GM12878 (cell line): ENCODE results near the gene MAPK8IP1. TPM values are rescaled to one million over a fixed set of nuclear protein-coding genes. Genes with fewer than 3 reads are reported as not detected.

Source experiments
- ATAC-seq: fragments of 200-7000 bp; cut with Tn5 transposase; 3 replicates; pipeline ENCODE4 v1.9.1; 2020; ENCODE audit warnings: mild to moderate bottlenecking, moderate library complexity
- BruUV-seq: library from RNA; stranded (reverse); fragments of 400-500 nt; replicated peaks from 2 replicates; lab custom pipeline; 2021; lab: Mats Ljungman, UMichigan
- CTCF ChIA-PET: fragments of 300-600 bp; sonication (Branson Sonifier 250); formaldehyde crosslinking; extraction: SDS; loops from one replicate; lab custom pipeline; 2021; ENCODE audit warnings: inconsistent platforms; lab: Yijun Ruan, JAX
- POLR2A ChIA-PET: fragments of 350-600 bp; formaldehyde crosslinking; extraction: SDS; loops from one replicate; lab custom pipeline; 2021; ENCODE audit warnings: inconsistent platforms; lab: Charles Lee
- RAD21 ChIA-PET: fragments of 300-600 bp; sonication (Branson Sonifier 250); formaldehyde crosslinking; loops from one replicate; lab custom pipeline; 2023; ENCODE audit warnings: antibody characterized with exemption; ENCODE audit not compliant: unreplicated experiment; lab: Charles Lee
- SMC1A ChIA-PET: fragments of 300-600 bp; sonication (Branson Sonifier 250); formaldehyde crosslinking; loops from one replicate; lab custom pipeline; 2023; ENCODE audit not compliant: unreplicated experiment, uncharacterized antibody; lab: Charles Lee
- DNase-seq: peaks from one replicate; pipeline ENCODE4 v3.0.0-alpha.2; 2011; ENCODE audit warnings: low read depth, low spot score
- FAIRE-seq: peaks from 3 replicates; lab custom pipeline; 2011; peaks lifted over from hg19 to GRCh38; lab: Jason Lieb, UNC
- H2AFZ ChIP-seq: 2 replicates; pipeline ENCODE4 v1.6.0; 2011; ENCODE audit warnings: low read depth, low read length, control low read depth; ENCODE audit not compliant: control insufficient read depth
- H3K27ac ChIP-seq: 2 replicates; pipeline ENCODE4 v1.5.1; 2011; ENCODE audit warnings: control low read depth; ENCODE audit not compliant: control insufficient read depth, insufficient read depth
- H3K27me3 ChIP-seq, 2 experiments: replicated peaks in 1 of 2; 2 replicates each; pipeline versions ENCODE4 v1.6.0 to v1.6.1; 2011; ENCODE audit warnings: low read length in 1 of 2; ENCODE audit not compliant: control insufficient read depth in 2 of 2, insufficient read depth in 2 of 2
- H3K36me3 ChIP-seq, 2 experiments: 2 replicates each; pipeline ENCODE4 v1.5.1; 2011; ENCODE audit warnings: low read length in 1 of 2; ENCODE audit not compliant: control insufficient read depth in 2 of 2, insufficient read depth in 2 of 2
- H3K4me1 ChIP-seq: 2 replicates; pipeline ENCODE4 v1.6.1; 2011; ENCODE audit warnings: mild to moderate bottlenecking, low read length, moderate library complexity, mixed read lengths; ENCODE audit not compliant: control insufficient read depth, insufficient read depth
- H3K4me2 ChIP-seq: 2 replicates; pipeline ENCODE4 v1.6.0; 2011; ENCODE audit warnings: control low read depth; ENCODE audit not compliant: control insufficient read depth, insufficient read depth
- H3K4me3 ChIP-seq: fragments of 200-600 bp; sonication (generic); 2 replicates; pipeline ENCODE4 v1.5.1; 2016
- H3K79me2 ChIP-seq: 2 replicates; pipeline ENCODE4 v1.6.0; 2011; ENCODE audit warnings: low read length; ENCODE audit not compliant: control insufficient read depth, insufficient read depth
- H3K9ac ChIP-seq: 2 replicates; pipeline ENCODE4 v1.8.0; 2011; ENCODE audit warnings: low read length, control low read depth, mixed read lengths; ENCODE audit not compliant: control insufficient read depth, insufficient read depth
- H3K9me3 ChIP-seq: replicated peaks from 3 replicates; pipeline ENCODE4 v1.5.1; 2011; ENCODE audit warnings: mild to moderate bottlenecking, low read length; ENCODE audit not compliant: control insufficient read depth, insufficient read depth
- H4K20me1 ChIP-seq: 2 replicates; pipeline ENCODE4 v1.6.0; 2011; ENCODE audit not compliant: control insufficient read depth, insufficient read depth
- CREM ChIP-seq: IDR thresholded peaks from 2 replicates; pipeline ENCODE4 v1.6.1; 2014; ENCODE audit warnings: antibody characterized with exemption, low read depth
- ELK1 ChIP-seq: IDR thresholded peaks from 2 replicates; pipeline ENCODE4 v1.6.1; 2012; ENCODE audit warnings: low read depth, low read length, improper control_type of control experiment
- EZH2 ChIP-seq: IDR thresholded peaks from 2 replicates; pipeline ENCODE4 v1.6.1; 2012; ENCODE audit warnings: low read depth, mild to moderate bottlenecking, control low read depth, inconsistent platforms, low read length, borderline replicate concordance; ENCODE audit not compliant: control insufficient read depth
- FOXK2 ChIP-seq: fragments of 450-650 bp; IDR thresholded peaks from 2 replicates; pipeline ENCODE4 v1.6.1; 2017; ENCODE audit warnings: mild to moderate bottlenecking, moderate library complexity
- HDAC6 ChIP-seq: fragments of 200-600 bp; sonication (generic); IDR thresholded peaks from one replicate; pipeline ENCODE4 v1.8.0; 2017; ENCODE audit warnings: antibody characterized with exemption; ENCODE audit not compliant: unreplicated experiment
- JUND ChIP-seq: IDR thresholded peaks from 2 replicates; pipeline ENCODE4 v1.6.1; 2012; ENCODE audit warnings: low read depth, mild to moderate bottlenecking, low read length, improper control_type of control experiment, moderate library complexity
- MLLT1 ChIP-seq: fragments of 450-650 bp; IDR thresholded peaks from 2 replicates; pipeline ENCODE4 v1.6.1; 2016; ENCODE audit warnings: mild to moderate bottlenecking
- NBN ChIP-seq: fragments of 450-650 bp; IDR thresholded peaks from 2 replicates; pipeline ENCODE4 v1.6.1; 2016
- NR2F1 ChIP-seq: fragments of 450-650 bp; conservative IDR thresholded peaks from 2 replicates; pipeline ENCODE4 v1.6.1; 2017; ENCODE audit warnings: mild to moderate bottlenecking
- WGBS: methylation state at CpG from one replicate; pipeline ENCODE4 v1.1.6; 2016; ENCODE audit warnings: low lambda C conversion rate; ENCODE audit not compliant: insufficient replicate concordance, insufficient coverage; ENCODE audit errors: missing lambda C conversion rate; 5-methylcytosine and 5-hydroxymethylcytosine counted together
- in situ Hi-C: fragments of 300-500 bp; cut with MboI; formaldehyde crosslinking; loops from 9 replicates; pipeline ENCODE4 v1.14.3; 2018; ENCODE audit warnings: mixed read lengths
- intact Hi-C: fragments of 100-400 bp; cut with micrococcal nuclease; formaldehyde crosslinking; loops from one replicate; pipeline ENCODE4 v1.14.2; 2022; ENCODE audit not compliant: unreplicated experiment
- polyA plus RNA-seq, 11 experiments: library from polyadenylated mRNA; depleted of rRNA in 4 of 11; unstranded in 6 of 11; stranded (reverse) in 5 of 11; fragments of >200 nt; fragmentation: Nextera tagmentation in 4 of 11; fragmentation: Illumina TruSeq in 1 of 11; extraction: Ambion mirVana in 4 of 11; extraction: Trizol in 1 of 11; gene quantifications; 1 replicate in 1 of 11; 2 replicates in 10 of 11; pipeline versions ENCODE4 v1.2.1 to v1.2.3, GENCODE V29; 2011 to 2016; ENCODE audit warnings: inconsistent platforms in 2 of 11, missing spikeins in 2 of 11, low read depth in 1 of 11
- total RNA-seq, 4 experiments: library from RNA; depleted of rRNA in 3 of 4; stranded (reverse); fragments of >200 nt in 3 of 4; fragmentation: Illumina TruSeq in 1 of 4; extraction: Trizol in 1 of 4; gene quantifications; 2 replicates each; pipeline versions ENCODE4 v1.2.1 to v1.2.3, GENCODE V29; 2013 to 2021
- TF ChIP-seq, protein P1 (sequence below): fragments of 450-650 bp; IDR thresholded peaks from 2 replicates; pipeline ENCODE4 v1.6.1; 2018; ENCODE audit warnings: mild to moderate bottlenecking, low read depth, moderate library complexity; ENCODE audit not compliant: partially characterized antibody

The MAPK8IP1 gene
- total and polyA plus RNA-seq, 10 of the 15 experiments (the other 5 are each of a cell fraction or from before 2014, with no cell fraction given), result 0.04 to 0.44 (median 0.11) TPM; not detected in 2

DNA sequence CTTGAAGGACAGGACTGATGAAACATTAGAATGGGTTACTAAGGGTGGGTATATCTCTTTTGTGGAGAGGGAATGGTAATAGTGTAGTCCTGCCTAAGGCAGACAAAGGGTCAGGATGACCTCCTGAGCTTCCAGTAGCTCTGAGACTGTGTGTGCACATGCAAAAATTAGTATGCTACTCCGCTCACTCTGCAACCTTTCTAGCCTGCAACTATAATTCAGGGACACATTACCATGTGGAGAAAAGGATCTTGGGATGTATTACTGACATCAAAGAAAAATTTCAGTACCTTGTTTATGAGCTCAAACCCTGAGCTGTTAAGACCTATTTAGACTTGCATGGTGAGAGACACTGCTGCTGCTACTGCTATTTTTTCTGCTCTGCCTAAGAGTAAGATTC, 62.4 kb downstream of the MAPK8IP1 start:
- Histone ChIP-seq H3K4me3 (no peak overlapping the region), H2AFZ (no peak overlapping the region), H3K9me3 (no peaks in the 10 kb centered on the region), H3K27me3 (no peaks in the 10 kb centered on the region), H3K27ac (no peak overlapping the region), H3K4me1 (no peaks in the 10 kb centered on the region), H3K36me3 (peaks cover 3 to 18% of the 10 kb centered on the region in 2 experiments), H3K79me2 (no peaks in the 10 kb centered on the region), H4K20me1 (no peaks in the 10 kb centered on the region), H3K4me2 (no peak overlapping the region), H3K9ac (no peak overlapping the region)
- SMC1A ChIA-PET, result interaction anchor here (0.7 to 0.9 kb wide), 3 partner anchors 10 to 344 kb away, joined by 3 to 5 read pairs (median 3); no protein-coding TSS in a partner anchor
- RAD21 ChIA-PET, result no interaction called here
- TF ChIP-seq EZH2 (no peak), CREM (no peak), NR2F1 (no peak), MLLT1 (no peak), FOXK2 (no peak), ELK1 (no peak), HDAC6 (no peak), JUND (no peak), NBN (no peak)
- TF ChIP-seq, protein P1, sequence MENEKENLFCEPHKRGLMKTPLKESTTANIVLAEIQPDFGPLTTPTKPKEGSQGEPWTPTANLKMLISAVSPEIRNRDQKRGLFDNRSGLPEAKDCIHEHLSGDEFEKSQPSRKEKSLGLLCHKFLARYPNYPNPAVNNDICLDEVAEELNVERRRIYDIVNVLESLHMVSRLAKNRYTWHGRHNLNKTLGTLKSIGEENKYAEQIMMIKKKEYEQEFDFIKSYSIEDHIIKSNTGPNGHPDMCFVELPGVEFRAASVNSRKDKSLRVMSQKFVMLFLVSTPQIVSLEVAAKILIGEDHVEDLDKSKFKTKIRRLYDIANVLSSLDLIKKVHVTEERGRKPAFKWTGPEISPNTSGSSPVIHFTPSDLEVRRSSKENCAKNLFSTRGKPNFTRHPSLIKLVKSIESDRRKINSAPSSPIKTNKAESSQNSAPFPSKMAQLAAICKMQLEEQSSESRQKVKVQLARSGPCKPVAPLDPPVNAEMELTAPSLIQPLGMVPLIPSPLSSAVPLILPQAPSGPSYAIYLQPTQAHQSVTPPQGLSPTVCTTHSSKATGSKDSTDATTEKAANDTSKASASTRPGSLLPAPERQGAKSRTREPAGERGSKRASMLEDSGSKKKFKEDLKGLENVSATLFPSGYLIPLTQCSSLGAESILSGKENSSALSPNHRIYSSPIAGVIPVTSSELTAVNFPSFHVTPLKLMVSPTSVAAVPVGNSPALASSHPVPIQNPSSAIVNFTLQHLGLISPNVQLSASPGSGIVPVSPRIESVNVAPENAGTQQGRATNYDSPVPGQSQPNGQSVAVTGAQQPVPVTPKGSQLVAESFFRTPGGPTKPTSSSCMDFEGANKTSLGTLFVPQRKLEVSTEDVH, result no peak
- DNase-seq (no peak), FAIRE-seq (no peak), ATAC-seq (no peak)
- CTCF ChIA-PET, result interaction anchor here (9.0 kb wide), 1 partner anchor 18 kb away, joined by 60 read pairs; no protein-coding TSS in a partner anchor
- WGBS, result 96% methylated on average over 1 of the region's 1 CpG
- in situ Hi-C loops (no loop called here), intact Hi-C loops (no loop called here)
- POLR2A ChIA-PET, result no interaction called here
- no TSS peak for BruUV-seq
